SK-N-SH treated with all-trans-retinoic acid at 6 μM for 48 hours (cell line): Measurements from ENCODE around the gene GPRIN1.
A peak's percentile ranks its signal among the peaks of the same experiment; 100 is the strongest.

Experiments
- ATAC-seq: fragments of 200-7000 bp; cut with Tn5 transposase; 3 replicates; pipeline ENCODE4 v1.9.1; 2020; ENCODE audit warnings: mild to moderate bottlenecking, moderate library complexity
- ARNTL ChIP-seq: fragments of 450-650 bp; formaldehyde crosslinking; IDR thresholded peaks from 2 replicates; pipeline ENCODE4 v1.5.0; 2020; ENCODE audit warnings: low read depth, mild to moderate bottlenecking, moderate library complexity, borderline replicate concordance
- CREB5 ChIP-seq: fragments of 250-450 bp; sonication (Bioruptor Pico); IDR thresholded peaks from 2 replicates; pipeline ENCODE4 v1.5.1; 2020; ENCODE audit warnings: low read depth, mild to moderate bottlenecking, moderate library complexity
- CSDC2 ChIP-seq: fragments of 250-450 bp; sonication (Bioruptor Pico); IDR thresholded peaks from 2 replicates; pipeline ENCODE4 v1.5.0; 2020; ENCODE audit warnings: mild to moderate bottlenecking, moderate library complexity
- ESRRG ChIP-seq: fragments of 250-450 bp; sonication (Bioruptor Pico); IDR thresholded peaks from 2 replicates; pipeline ENCODE4 v1.6.1; 2021; ENCODE audit warnings: mild to moderate bottlenecking
- ISL1 ChIP-seq: fragments of 250-450 bp; sonication (Bioruptor Pico); IDR thresholded peaks from 2 replicates; pipeline ENCODE4 v2.1.2; 2022; ENCODE audit warnings: mild to moderate bottlenecking, moderate library complexity
- OSR1 ChIP-seq: fragments of 250-450 bp; sonication (Bioruptor Pico); IDR thresholded peaks from 2 replicates; pipeline ENCODE4 v1.8.0; 2022; ENCODE audit warnings: moderate library complexity, mild to moderate bottlenecking, inconsistent platforms
- PPARA ChIP-seq: fragments of 250-450 bp; sonication (Bioruptor Pico); IDR thresholded peaks from 2 replicates; pipeline ENCODE4 v1.5.0; 2020; ENCODE audit warnings: mild to moderate bottlenecking, borderline replicate concordance
- SNAI2 ChIP-seq: fragments of 250-450 bp; sonication (Bioruptor Pico); IDR thresholded peaks from 2 replicates; pipeline ENCODE4 v1.5.0; 2020; ENCODE audit warnings: mild to moderate bottlenecking, moderate library complexity
- TOX ChIP-seq: fragments of 250-450 bp; sonication (Bioruptor Pico); IDR thresholded peaks from 2 replicates; pipeline ENCODE4 v1.8.0; 2021; ENCODE audit warnings: mild to moderate bottlenecking, moderate library complexity, borderline replicate concordance
- TSHZ2 ChIP-seq: fragments of 250-450 bp; sonication (Bioruptor Pico); IDR thresholded peaks from 2 replicates; pipeline ENCODE4 v1.5.0; 2020; ENCODE audit warnings: mild to moderate bottlenecking, moderate library complexity
- ZFP30 ChIP-seq: fragments of 450-650 bp; formaldehyde crosslinking; IDR thresholded peaks from 2 replicates; pipeline ENCODE4 v1.5.0; 2022; ENCODE audit warnings: mild to moderate bottlenecking, moderate library complexity
- ZNF565 ChIP-seq: fragments of 450-650 bp; formaldehyde crosslinking; conservative IDR thresholded peaks from 2 replicates; pipeline ENCODE4 v1.5.0; 2020; ENCODE audit warnings: low read depth, mild to moderate bottlenecking, moderate library complexity
- ZNF8 ChIP-seq: fragments of 450-650 bp; formaldehyde crosslinking; IDR thresholded peaks from 2 replicates; pipeline ENCODE4 v1.5.0; 2020; ENCODE audit warnings: mild to moderate bottlenecking, moderate library complexity
- TF ChIP-seq, protein P1 (sequence below): fragments of 250-450 bp; sonication (Bioruptor Pico); IDR thresholded peaks from 2 replicates; pipeline ENCODE4 v1.5.1; 2021; ENCODE audit warnings: mild to moderate bottlenecking, moderate library complexity
- TF ChIP-seq, protein P2 (sequence below): fragments of 250-450 bp; sonication (Bioruptor Pico); IDR thresholded peaks from 2 replicates; pipeline ENCODE4 v1.8.0; 2021; ENCODE audit warnings: low read depth, mild to moderate bottlenecking, moderate library complexity, borderline replicate concordance
- TF ChIP-seq, protein P3 (sequence below): fragments of 250-450 bp; sonication (Bioruptor Pico); IDR thresholded peaks from 2 replicates; pipeline ENCODE4 v1.8.0; 2020; ENCODE audit warnings: mild to moderate bottlenecking, moderate library complexity, borderline replicate concordance

Gene GPRIN1

GRCh38 chr5:176630681-176631222 is 20.8 kb upstream of the GPRIN1 start:
- TF ChIP-seq OSR1 (CRISPR knock-in tag) (no peak), TOX (no peak), CSDC2 (CRISPR knock-in tag) (no peak), ZNF565 (CRISPR knock-in tag) (no peak), SNAI2 (no peak), ISL1 (CRISPR knock-in tag) (no peak), ARNTL (CRISPR knock-in tag) (no peak), TSHZ2 (CRISPR knock-in tag) (no peak), CREB5 (no peak), PPARA (CRISPR knock-in tag) (no peak), ZNF8 (CRISPR knock-in tag) (no peak), ZFP30 (CRISPR knock-in tag) (no peak)
- TF ChIP-seq, protein P1, sequence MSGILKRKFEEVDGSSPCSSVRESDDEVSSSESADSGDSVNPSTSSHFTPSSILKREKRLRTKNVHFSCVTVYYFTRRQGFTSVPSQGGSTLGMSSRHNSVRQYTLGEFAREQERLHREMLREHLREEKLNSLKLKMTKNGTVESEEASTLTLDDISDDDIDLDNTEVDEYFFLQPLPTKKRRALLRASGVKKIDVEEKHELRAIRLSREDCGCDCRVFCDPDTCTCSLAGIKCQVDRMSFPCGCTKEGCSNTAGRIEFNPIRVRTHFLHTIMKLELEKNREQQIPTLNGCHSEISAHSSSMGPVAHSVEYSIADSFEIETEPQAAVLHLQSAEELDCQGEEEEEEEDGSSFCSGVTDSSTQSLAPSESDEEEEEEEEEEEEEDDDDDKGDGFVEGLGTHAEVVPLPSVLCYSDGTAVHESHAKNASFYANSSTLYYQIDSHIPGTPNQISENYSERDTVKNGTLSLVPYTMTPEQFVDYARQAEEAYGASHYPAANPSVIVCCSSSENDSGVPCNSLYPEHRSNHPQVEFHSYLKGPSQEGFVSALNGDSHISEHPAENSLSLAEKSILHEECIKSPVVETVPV (CRISPR knock-in tag), result no peak
- TF ChIP-seq, protein P2, sequence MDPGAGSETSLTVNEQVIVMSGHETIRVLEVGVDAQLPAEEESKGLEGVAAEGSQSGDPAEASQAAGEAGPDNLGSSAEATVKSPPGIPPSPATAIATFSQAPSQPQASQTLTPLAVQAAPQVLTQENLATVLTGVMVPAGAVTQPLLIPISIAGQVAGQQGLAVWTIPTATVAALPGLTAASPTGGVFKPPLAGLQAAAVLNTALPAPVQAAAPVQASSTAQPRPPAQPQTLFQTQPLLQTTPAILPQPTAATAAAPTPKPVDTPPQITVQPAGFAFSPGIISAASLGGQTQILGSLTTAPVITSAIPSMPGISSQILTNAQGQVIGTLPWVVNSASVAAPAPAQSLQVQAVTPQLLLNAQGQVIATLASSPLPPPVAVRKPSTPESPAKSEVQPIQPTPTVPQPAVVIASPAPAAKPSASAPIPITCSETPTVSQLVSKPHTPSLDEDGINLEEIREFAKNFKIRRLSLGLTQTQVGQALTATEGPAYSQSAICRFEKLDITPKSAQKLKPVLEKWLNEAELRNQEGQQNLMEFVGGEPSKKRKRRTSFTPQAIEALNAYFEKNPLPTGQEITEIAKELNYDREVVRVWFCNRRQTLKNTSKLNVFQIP (CRISPR knock-in tag), result no peak
- TF ChIP-seq, protein P3, sequence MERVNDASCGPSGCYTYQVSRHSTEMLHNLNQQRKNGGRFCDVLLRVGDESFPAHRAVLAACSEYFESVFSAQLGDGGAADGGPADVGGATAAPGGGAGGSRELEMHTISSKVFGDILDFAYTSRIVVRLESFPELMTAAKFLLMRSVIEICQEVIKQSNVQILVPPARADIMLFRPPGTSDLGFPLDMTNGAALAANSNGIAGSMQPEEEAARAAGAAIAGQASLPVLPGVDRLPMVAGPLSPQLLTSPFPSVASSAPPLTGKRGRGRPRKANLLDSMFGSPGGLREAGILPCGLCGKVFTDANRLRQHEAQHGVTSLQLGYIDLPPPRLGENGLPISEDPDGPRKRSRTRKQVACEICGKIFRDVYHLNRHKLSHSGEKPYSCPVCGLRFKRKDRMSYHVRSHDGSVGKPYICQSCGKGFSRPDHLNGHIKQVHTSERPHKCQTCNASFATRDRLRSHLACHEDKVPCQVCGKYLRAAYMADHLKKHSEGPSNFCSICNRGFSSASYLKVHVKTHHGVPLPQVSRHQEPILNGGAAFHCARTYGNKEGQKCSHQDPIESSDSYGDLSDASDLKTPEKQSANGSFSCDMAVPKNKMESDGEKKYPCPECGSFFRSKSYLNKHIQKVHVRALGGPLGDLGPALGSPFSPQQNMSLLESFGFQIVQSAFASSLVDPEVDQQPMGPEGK (CRISPR knock-in tag), result no peak
- no peak for ATAC-seq

DNA sequence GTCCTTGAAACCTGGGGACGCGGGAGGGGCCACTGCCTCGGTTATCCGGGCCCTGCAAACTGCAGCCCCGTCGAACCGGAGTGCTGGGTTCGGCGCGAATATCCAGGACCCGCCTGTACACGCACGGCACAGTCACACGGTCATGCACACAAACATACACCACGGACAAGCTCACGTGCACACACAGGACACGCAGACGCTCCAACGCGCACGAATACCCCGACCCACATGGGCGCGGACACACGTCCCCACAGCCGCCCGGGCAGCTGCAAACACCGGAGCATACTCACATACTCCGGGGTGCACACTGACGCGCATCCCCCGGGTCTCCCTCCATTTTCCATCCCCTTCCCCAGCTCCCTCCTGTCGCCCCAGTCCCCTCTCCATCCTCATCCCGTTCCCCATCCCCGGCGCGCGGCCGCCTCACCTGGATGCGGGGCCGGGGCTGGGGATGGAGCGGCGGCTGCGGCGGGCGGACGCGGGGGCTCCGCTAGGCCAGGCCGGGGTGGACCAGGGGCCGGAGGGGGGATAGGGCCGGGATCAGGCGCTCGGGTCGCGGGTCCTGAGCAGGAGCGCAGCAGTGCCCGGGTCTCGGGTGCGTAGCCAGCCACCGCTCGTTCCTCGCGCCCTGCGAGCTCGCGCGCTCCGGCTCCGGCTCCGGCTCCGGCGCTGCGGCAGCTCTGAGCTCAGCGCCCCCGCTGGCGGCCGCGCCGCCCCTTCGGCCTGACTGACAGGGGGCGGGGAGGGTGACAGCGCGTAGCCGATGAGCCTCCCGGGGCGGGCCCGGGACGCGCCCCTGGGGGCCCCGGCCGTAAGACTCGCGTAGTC is 20.1 kb upstream of the GPRIN1 start, which contains the start of the genes EIF4E1B and SNCB:
Gene EIF4E1B, plus strand, starts transcription at position 823 of the 828 bp plus-strand sequence. CDS start 12,113 bp downstream, outside the sequence.
Gene SNCB, minus strand, starts transcription at position 682 of the 828 bp plus-strand sequence. CDS start 880 bp downstream, outside the sequence.
- ATAC-seq, result peak; percentile 90
- TF ChIP-seq SNAI2 (no peak), ISL1 (CRISPR knock-in tag) (no peak), ESRRG (no peak), OSR1 (CRISPR knock-in tag) (no peak), ARNTL (CRISPR knock-in tag) (no peak)
- TF ChIP-seq, protein P1 (CRISPR knock-in tag), result no peak
